ENCODE measurements around the gene NBAS. TPM values are rescaled to one million over a fixed set of nuclear protein-coding genes. Genes with fewer than 3 reads are reported as not detected.

The NBAS gene
- polyA plus RNA-seq, 1 donor from 2014 or later, result 31.9 TPM

GRCh38 chr2:15136639-15137038 is 424.5 kb downstream of the NBAS start:
- TF ChIP-seq, protein P1, sequence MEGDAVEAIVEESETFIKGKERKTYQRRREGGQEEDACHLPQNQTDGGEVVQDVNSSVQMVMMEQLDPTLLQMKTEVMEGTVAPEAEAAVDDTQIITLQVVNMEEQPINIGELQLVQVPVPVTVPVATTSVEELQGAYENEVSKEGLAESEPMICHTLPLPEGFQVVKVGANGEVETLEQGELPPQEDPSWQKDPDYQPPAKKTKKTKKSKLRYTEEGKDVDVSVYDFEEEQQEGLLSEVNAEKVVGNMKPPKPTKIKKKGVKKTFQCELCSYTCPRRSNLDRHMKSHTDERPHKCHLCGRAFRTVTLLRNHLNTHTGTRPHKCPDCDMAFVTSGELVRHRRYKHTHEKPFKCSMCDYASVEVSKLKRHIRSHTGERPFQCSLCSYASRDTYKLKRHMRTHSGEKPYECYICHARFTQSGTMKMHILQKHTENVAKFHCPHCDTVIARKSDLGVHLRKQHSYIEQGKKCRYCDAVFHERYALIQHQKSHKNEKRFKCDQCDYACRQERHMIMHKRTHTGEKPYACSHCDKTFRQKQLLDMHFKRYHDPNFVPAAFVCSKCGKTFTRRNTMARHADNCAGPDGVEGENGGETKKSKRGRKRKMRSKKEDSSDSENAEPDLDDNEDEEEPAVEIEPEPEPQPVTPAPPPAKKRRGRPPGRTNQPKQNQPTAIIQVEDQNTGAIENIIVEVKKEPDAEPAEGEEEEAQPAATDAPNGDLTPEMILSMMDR (IDR thresholded peaks at IDR 0.05; ENCODE audit: poor library complexity, severe bottlenecking), result no peak
- no peak for TF ChIP-seq POLR2AphosphoS5 (IDR thresholded peaks at IDR 0.05)
- no peak for TF ChIP-seq EP300 (conservative IDR thresholded peaks at IDR 0.05; ENCODE audit: poor library complexity, severe bottlenecking)
- TF ChIP-seq EZH2 (IDR thresholded peaks at IDR 0.05; ENCODE audit: borderline replicate concordance, insufficient read depth, low read length, poor library complexity, severe bottlenecking), result no peak
- no peak for TF ChIP-seq MXI1 (conservative IDR thresholded peaks at IDR 0.05; ENCODE audit: poor library complexity, severe bottlenecking)
- no peak for TF ChIP-seq TAF1 (IDR thresholded peaks at IDR 0.05; ENCODE audit: low read depth)
- TF ChIP-seq RAD21 (conservative IDR thresholded peaks at IDR 0.05), result no peak
- TF ChIP-seq, protein P2, sequence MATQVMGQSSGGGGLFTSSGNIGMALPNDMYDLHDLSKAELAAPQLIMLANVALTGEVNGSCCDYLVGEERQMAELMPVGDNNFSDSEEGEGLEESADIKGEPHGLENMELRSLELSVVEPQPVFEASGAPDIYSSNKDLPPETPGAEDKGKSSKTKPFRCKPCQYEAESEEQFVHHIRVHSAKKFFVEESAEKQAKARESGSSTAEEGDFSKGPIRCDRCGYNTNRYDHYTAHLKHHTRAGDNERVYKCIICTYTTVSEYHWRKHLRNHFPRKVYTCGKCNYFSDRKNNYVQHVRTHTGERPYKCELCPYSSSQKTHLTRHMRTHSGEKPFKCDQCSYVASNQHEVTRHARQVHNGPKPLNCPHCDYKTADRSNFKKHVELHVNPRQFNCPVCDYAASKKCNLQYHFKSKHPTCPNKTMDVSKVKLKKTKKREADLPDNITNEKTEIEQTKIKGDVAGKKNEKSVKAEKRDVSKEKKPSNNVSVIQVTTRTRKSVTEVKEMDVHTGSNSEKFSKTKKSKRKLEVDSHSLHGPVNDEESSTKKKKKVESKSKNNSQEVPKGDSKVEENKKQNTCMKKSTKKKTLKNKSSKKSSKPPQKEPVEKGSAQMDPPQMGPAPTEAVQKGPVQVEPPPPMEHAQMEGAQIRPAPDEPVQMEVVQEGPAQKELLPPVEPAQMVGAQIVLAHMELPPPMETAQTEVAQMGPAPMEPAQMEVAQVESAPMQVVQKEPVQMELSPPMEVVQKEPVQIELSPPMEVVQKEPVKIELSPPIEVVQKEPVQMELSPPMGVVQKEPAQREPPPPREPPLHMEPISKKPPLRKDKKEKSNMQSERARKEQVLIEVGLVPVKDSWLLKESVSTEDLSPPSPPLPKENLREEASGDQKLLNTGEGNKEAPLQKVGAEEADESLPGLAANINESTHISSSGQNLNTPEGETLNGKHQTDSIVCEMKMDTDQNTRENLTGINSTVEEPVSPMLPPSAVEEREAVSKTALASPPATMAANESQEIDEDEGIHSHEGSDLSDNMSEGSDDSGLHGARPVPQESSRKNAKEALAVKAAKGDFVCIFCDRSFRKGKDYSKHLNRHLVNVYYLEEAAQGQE (IDR thresholded peaks at IDR 0.05; ENCODE audit: borderline replicate concordance), result no peak
- no peak for TF ChIP-seq SMC3 (conservative IDR thresholded peaks at IDR 0.05; ENCODE audit: poor library complexity)
- H3K4me3 ChIP-seq (ENCODE audit: low read length), result no peak overlapping the region
- H3K79me2 ChIP-seq (replicated peaks; ENCODE audit: insufficient read depth, low read length), result no peaks in the 10 kb centered on the region
- H2AFZ ChIP-seq (ENCODE audit: low read depth, low read length), result no peak overlapping the region
- H3K9me2 ChIP-seq (ENCODE audit: insufficient read depth, low read length), result no peaks in the 10 kb centered on the region
- no peaks in the 10 kb centered on the region for H4K20me1 ChIP-seq (ENCODE audit: insufficient read depth)
- H3F3A ChIP-seq (ENCODE audit: insufficient read depth, low read length, poor library complexity, severe bottlenecking), result no peaks in the 10 kb centered on the region
- no peaks in the 10 kb centered on the region for H3K27me3 ChIP-seq (ENCODE audit: insufficient read depth, low read depth, low read length)
- H3K9me3 ChIP-seq (ENCODE audit: low read length), result no peaks in the 10 kb centered on the region
- no peak overlapping the region for H3K9ac ChIP-seq (ENCODE audit: low read length)
- no peak overlapping the region for H3K27ac ChIP-seq (ENCODE audit: low read length)
- no peak overlapping the region for H3K4me2 ChIP-seq (ENCODE audit: low read length)
- H3K36me3 ChIP-seq (ENCODE audit: insufficient read depth, low read length), result no peaks in the 10 kb centered on the region

DNA sequence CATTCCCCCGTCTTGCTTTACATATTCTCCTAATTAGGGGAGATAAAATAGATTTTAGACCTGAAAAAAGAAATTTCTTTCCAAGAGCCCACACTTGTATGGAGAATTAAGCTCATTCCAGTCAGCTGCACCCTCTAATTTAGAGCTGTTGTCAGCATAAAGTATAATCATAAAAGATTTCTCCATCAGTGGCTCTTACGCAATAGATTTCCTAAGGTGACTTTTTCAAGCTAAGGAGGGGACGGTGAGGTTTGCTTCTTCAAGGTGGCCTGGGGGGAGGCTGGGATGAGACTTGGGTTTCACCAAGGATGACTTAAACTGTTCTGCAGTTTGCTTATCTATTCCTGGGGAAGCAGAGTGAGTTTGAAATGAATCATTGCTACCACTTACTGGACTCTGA is 426.2 kb downstream of the NBAS start:
- H3K9me3 ChIP-seq (ENCODE audit: low read length), result no peaks in the 10 kb centered on the region
- H3K4me2 ChIP-seq (ENCODE audit: low read length), result no peak overlapping the region
- no peaks in the 10 kb centered on the region for H3K27me3 ChIP-seq (ENCODE audit: insufficient read depth, low read depth, low read length)
- no peaks in the 10 kb centered on the region for H3F3A ChIP-seq (ENCODE audit: insufficient read depth, low read length, poor library complexity, severe bottlenecking)
- no peak overlapping the region for H2AFZ ChIP-seq (ENCODE audit: low read depth, low read length)
- no peaks in the 10 kb centered on the region for H4K20me1 ChIP-seq (ENCODE audit: insufficient read depth)
- no peaks in the 10 kb centered on the region for H3K9me2 ChIP-seq (ENCODE audit: insufficient read depth, low read length)
- H3K79me2 ChIP-seq (replicated peaks; ENCODE audit: insufficient read depth, low read length), result no peaks in the 10 kb centered on the region
- no peak overlapping the region for H3K4me3 ChIP-seq (ENCODE audit: low read length)
- no peak overlapping the region for H3K27ac ChIP-seq (ENCODE audit: low read length)
- H3K9ac ChIP-seq (ENCODE audit: low read length), result no peak overlapping the region
- H3K36me3 ChIP-seq (ENCODE audit: insufficient read depth, low read length), result no peaks in the 10 kb centered on the region
- TF ChIP-seq SMC3 (conservative IDR thresholded peaks at IDR 0.05; ENCODE audit: poor library complexity) (no peak), EZH2 (IDR thresholded peaks at IDR 0.05; ENCODE audit: borderline replicate concordance, insufficient read depth, low read length, poor library complexity, severe bottlenecking) (no peak), MXI1 (conservative IDR thresholded peaks at IDR 0.05; ENCODE audit: poor library complexity, severe bottlenecking) (no peak), EP300 (conservative IDR thresholded peaks at IDR 0.05; ENCODE audit: poor library complexity, severe bottlenecking) (no peak), POLR2AphosphoS5 (IDR thresholded peaks at IDR 0.05) (no peak), TAF1 (IDR thresholded peaks at IDR 0.05; ENCODE audit: low read depth) (no peak), RAD21 (conservative IDR thresholded peaks at IDR 0.05) (no peak)
- TF ChIP-seq, protein P1 (IDR thresholded peaks at IDR 0.05; ENCODE audit: poor library complexity, severe bottlenecking), result no peak
- TF ChIP-seq, protein P2 (IDR thresholded peaks at IDR 0.05; ENCODE audit: borderline replicate concordance), result no peak

Data from neural cell (in vitro differentiated cells).